CD4-positive, alpha-beta T cell (primary cell): ENCODE results near the gene CDH5. TPM values are rescaled to one million over a fixed set of nuclear protein-coding genes. Genes with fewer than 3 reads are reported as not detected.

Experiments used
- ATAC-seq: fragments of 200-7000 bp; cut with Tn5 transposase; one replicate; pipeline ENCODE4 v1.10.0; 2022; ENCODE audit warnings: mild to moderate bottlenecking; ENCODE audit not compliant: poor library complexity
- CTCF ChIA-PET: fragments of 350-600 bp; sonication (Branson Sonifier 250); formaldehyde crosslinking; loops from one replicate; lab custom pipeline; 2021; ENCODE audit warnings: antibody characterized with exemption, inconsistent platforms; lab: Charles Lee
- POLR2A ChIA-PET: fragments of 350-600 bp; sonication (Branson Sonifier 250); formaldehyde crosslinking; loops from one replicate; lab custom pipeline; 2021; ENCODE audit warnings: antibody characterized with exemption, inconsistent platforms; lab: Charles Lee
- DNase-seq, 14 experiments: peaks; one replicate each; pipeline ENCODE4 v3.0.0-alpha.2; 2013 to 2020; ENCODE audit warnings: mixed read lengths in 2 of 14
- H3K27ac ChIP-seq, 2 donors: one replicate each; pipeline versions ENCODE4 v1.5.1 to v1.7.0; 2013; ENCODE audit warnings: low read length in 2 of 2, low read depth in 1 of 2, mild to moderate bottlenecking in 1 of 2
- H3K27me3 ChIP-seq, 2 experiments: 1 replicate in 1 of 2; 2 replicates in 1 of 2; pipeline versions ENCODE4 v1.6.1 to v1.7.0; 2013; ENCODE audit warnings: low read length in 2 of 2, control low read depth in 1 of 2, mild to moderate bottlenecking in 1 of 2, moderate library complexity in 1 of 2; ENCODE audit not compliant: insufficient read depth in 2 of 2, control insufficient read depth in 1 of 2
- H3K36me3 ChIP-seq: one replicate; pipeline ENCODE4 v1.6.1; 2013; ENCODE audit warnings: low read length, control low read depth; ENCODE audit not compliant: insufficient read depth
- H3K4me1 ChIP-seq: one replicate; pipeline ENCODE4 v1.6.1; 2013; ENCODE audit warnings: low read length, control low read depth; ENCODE audit not compliant: insufficient read depth
- H3K4me3 ChIP-seq: one replicate; pipeline ENCODE4 v1.5.1; 2013; ENCODE audit warnings: mild to moderate bottlenecking, low read length, moderate library complexity
- H3K9me3 ChIP-seq, 2 experiments: 1 replicate in 1 of 2; 2 replicates in 1 of 2; pipeline versions ENCODE4 v1.6.1 to v1.7.0; 2013; ENCODE audit warnings: low read length in 2 of 2, mild to moderate bottlenecking in 2 of 2, control low read depth in 1 of 2, moderate library complexity in 1 of 2; ENCODE audit not compliant: control insufficient read depth in 1 of 2, insufficient read depth in 1 of 2
- H3K27ac Mint-ChIP-seq: one replicate; pipeline ENCODE4 v1.8.0; 2020; ENCODE audit warnings: mixed read lengths
- H3K27me3 Mint-ChIP-seq: one replicate; pipeline ENCODE4 v1.8.0; 2021; ENCODE audit warnings: mixed read lengths
- H3K36me3 Mint-ChIP-seq: one replicate; pipeline ENCODE4 v1.8.0; 2021; ENCODE audit warnings: low read depth, mixed read lengths
- H3K4me1 Mint-ChIP-seq: one replicate; pipeline ENCODE4 v1.8.0; 2021; ENCODE audit warnings: low read depth, mixed read lengths
- H3K4me3 Mint-ChIP-seq: one replicate; pipeline ENCODE4 v1.8.0; 2020; ENCODE audit warnings: mild to moderate bottlenecking, mixed read lengths
- H3K9me3 Mint-ChIP-seq: one replicate; pipeline ENCODE4 v1.8.0; 2020; ENCODE audit warnings: mixed read lengths
- intact Hi-C, 2 experiments: fragments of 100-400 bp; cut with DNase I in 1 of 2; cut with micrococcal nuclease in 1 of 2; formaldehyde crosslinking; loops; one replicate each; pipeline versions ENCODE4 v1.15.1 to v1.9.0; 2023 to 2025; cut with DNase I, micrococcal nuclease
- total RNA-seq, 174 experiments: library from RNA in 2 of 174; stranded (reverse) in 2 of 174; gene quantifications; one replicate each; pipeline ENCODE4 v1.2.3 and lab custom pipeline; 2021 to 2026
- TF ChIP-seq, protein P1 (sequence below): fragments of 200-600 bp; IDR thresholded peaks from one replicate; pipeline ENCODE4 v1.8.0; 2022; ENCODE audit warnings: antibody characterized with exemption, mild to moderate bottlenecking

The CDH5 gene
- total RNA-seq, 2 experiments from 2014 or later, result not detected

DNA sequence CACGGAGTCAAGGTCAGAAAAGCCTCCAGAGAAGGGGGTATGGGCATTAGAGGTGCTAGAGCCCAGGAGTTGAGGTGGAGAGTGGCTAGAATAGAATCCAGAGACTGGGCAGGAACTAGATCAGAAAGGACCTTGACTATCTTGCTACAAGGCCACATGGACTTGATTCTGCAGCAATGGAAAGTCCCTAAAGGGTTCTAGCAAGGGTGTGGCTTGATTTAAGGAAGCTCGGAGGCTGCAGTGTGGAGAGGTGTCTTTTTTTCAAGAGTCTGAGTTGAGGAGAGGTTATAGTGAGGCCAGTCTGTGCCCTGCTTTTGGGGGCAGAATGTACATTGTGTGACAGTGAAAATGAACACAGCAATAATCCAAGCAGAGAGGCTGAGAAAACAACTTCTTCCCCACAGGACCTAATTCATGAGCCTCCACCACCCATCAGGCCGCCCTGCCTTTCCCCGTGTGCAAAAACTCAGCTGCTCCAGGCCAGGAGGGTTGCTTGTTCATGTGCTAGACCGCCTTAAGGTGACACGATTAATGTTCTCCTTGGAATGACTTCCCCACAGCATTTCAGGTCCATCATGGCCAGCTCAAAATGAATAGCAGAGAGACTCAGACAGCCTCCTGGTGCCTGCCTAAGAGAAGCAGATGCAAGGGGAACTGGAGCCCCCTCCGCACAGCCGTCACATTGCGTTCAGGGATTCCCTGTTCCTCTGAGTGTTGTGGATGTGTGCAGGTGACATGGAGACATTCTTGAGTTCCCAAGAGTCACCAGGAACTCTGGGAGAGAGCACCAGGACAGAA, 51.9 kb downstream of the CDH5 start:
- Histone ChIP-seq H3K4me1 (peaks cover 4% of the 10 kb centered on the region), H3K36me3 (no peaks in the 10 kb centered on the region), H3K9me3 (no peaks in the 10 kb centered on the region), H3K27me3 (peaks cover 0 to 5% of the 10 kb centered on the region in 2 experiments), H3K4me3 (no peak overlapping the region), H3K27ac (no peak overlapping the region)
- ChIA-PET CTCF (no interaction called here), POLR2A (interaction anchor here (0.7 kb wide), 1 partner anchor 10 kb away, joined by 3 read pairs; no protein-coding TSS in a partner anchor)
- no peak for DNase-seq
- Mint-ChIP-seq H3K4me1 (peaks cover 8% of the 10 kb centered on the region), H3K27me3 (peaks cover 19% of the 10 kb centered on the region), H3K36me3 (no peaks in the 10 kb centered on the region), H3K9me3 (no peaks in the 10 kb centered on the region), H3K4me3 (no peak overlapping the region), H3K27ac (no peak overlapping the region)
- ATAC-seq, result no peak
- TF ChIP-seq, protein P1, sequence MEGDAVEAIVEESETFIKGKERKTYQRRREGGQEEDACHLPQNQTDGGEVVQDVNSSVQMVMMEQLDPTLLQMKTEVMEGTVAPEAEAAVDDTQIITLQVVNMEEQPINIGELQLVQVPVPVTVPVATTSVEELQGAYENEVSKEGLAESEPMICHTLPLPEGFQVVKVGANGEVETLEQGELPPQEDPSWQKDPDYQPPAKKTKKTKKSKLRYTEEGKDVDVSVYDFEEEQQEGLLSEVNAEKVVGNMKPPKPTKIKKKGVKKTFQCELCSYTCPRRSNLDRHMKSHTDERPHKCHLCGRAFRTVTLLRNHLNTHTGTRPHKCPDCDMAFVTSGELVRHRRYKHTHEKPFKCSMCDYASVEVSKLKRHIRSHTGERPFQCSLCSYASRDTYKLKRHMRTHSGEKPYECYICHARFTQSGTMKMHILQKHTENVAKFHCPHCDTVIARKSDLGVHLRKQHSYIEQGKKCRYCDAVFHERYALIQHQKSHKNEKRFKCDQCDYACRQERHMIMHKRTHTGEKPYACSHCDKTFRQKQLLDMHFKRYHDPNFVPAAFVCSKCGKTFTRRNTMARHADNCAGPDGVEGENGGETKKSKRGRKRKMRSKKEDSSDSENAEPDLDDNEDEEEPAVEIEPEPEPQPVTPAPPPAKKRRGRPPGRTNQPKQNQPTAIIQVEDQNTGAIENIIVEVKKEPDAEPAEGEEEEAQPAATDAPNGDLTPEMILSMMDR, result no peak
- intact Hi-C loops, result no loop called here

DNA sequence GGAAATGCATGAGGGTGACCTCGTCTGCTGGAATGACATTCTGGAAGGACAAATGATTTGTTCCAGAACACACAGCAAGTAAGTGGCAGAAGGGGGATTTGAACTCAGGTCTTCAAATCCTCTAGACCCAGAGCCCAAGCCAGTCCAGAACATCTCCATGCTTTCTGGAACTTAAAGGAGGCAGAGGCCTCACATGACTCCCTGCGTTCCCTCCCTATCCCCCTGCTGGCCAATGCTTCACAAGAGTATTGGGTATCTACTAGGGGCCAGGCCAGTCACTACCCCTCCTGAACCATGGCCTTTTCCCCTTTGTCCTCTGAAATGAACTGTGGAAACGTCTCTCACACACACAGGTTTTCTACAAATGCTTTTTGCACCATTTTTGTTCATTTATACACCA, 53.0 kb downstream of the CDH5 start:
- peaks cover 0 to 9% of the 10 kb centered on the region in 2 experiments for H3K27me3 ChIP-seq
- no peaks in the 10 kb centered on the region for H3K9me3 Mint-ChIP-seq
- DNase-seq, result no peak
- ATAC-seq, result no peak
- no peaks in the 10 kb centered on the region for H3K36me3 Mint-ChIP-seq
- H3K36me3 ChIP-seq, result no peaks in the 10 kb centered on the region
- peaks cover 31% of the 10 kb centered on the region for H3K27me3 Mint-ChIP-seq
- H3K9me3 ChIP-seq, result no peaks in the 10 kb centered on the region
- peaks cover 4% of the 10 kb centered on the region for H3K4me1 ChIP-seq
- peaks cover 8% of the 10 kb centered on the region for H3K4me1 Mint-ChIP-seq
- POLR2A ChIA-PET, result no interaction called here
- H3K4me3 ChIP-seq, result no peak overlapping the region
- intact Hi-C loops, result no loop called here
- TF ChIP-seq, protein P1, result no peak
- H3K27ac Mint-ChIP-seq, result no peak overlapping the region
- H3K4me3 Mint-ChIP-seq, result no peak overlapping the region
- CTCF ChIA-PET, result no interaction called here
- no peak overlapping the region for H3K27ac ChIP-seq

DNA sequence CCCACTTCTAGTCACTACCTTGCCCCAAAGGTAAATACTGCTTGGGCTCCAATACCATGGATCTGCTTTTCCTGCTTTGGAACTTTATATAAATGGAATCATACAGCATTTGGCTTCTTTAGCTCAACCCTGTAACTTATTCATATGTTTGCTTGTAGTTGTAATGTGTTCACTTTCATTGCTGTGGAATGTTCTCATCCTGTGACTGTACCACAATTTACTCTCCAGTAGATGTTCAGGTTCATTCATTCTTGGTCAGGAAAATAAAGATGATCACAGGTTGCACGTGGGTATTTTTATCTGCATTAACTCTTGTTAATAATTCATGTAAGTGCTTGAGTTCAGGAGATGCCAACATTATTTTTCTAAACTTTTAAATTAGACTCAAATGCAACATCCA, 53.9 kb downstream of the CDH5 start:
- Mint-ChIP-seq H3K36me3 (no peaks in the 10 kb centered on the region), H3K27me3 (peaks cover 40% of the 10 kb centered on the region), H3K4me3 (no peak overlapping the region), H3K27ac (no peak overlapping the region), H3K4me1 (peaks cover 8% of the 10 kb centered on the region), H3K9me3 (no peaks in the 10 kb centered on the region)
- Histone ChIP-seq H3K4me3 (no peak overlapping the region), H3K27ac (no peak overlapping the region), H3K36me3 (no peaks in the 10 kb centered on the region), H3K27me3 (peaks cover 4 to 18% of the 10 kb centered on the region in 2 experiments), H3K4me1 (peaks cover 4% of the 10 kb centered on the region), H3K9me3 (no peaks in the 10 kb centered on the region)
- TF ChIP-seq, protein P1, result no peak
- intact Hi-C loops, result no loop called here
- ChIA-PET POLR2A (no interaction called here), CTCF (no interaction called here)
- DNase-seq, result no peak
- no peak for ATAC-seq
